ENCODE results near the gene PDE4D. TPM values are rescaled to one million over a fixed set of nuclear protein-coding genes. Genes with fewer than 3 reads are reported as not detected.

PDE4D gene
- total RNA-seq, 1 donor from 2014 or later, result 39.2 TPM

- TF ChIP-seq, protein P1, sequence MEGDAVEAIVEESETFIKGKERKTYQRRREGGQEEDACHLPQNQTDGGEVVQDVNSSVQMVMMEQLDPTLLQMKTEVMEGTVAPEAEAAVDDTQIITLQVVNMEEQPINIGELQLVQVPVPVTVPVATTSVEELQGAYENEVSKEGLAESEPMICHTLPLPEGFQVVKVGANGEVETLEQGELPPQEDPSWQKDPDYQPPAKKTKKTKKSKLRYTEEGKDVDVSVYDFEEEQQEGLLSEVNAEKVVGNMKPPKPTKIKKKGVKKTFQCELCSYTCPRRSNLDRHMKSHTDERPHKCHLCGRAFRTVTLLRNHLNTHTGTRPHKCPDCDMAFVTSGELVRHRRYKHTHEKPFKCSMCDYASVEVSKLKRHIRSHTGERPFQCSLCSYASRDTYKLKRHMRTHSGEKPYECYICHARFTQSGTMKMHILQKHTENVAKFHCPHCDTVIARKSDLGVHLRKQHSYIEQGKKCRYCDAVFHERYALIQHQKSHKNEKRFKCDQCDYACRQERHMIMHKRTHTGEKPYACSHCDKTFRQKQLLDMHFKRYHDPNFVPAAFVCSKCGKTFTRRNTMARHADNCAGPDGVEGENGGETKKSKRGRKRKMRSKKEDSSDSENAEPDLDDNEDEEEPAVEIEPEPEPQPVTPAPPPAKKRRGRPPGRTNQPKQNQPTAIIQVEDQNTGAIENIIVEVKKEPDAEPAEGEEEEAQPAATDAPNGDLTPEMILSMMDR (IDR thresholded peaks at IDR 0.05; ENCODE audit: insufficient read depth, low read length, poor library complexity, severe bottlenecking), result no peak
- DNase-seq (ENCODE audit: low read depth), result no peak
- H3K36me3 ChIP-seq (ENCODE audit: control insufficient read depth, insufficient read depth, low read length), result peaks cover 2% of the 10 kb centered on the region
- H3K27me3 ChIP-seq (ENCODE audit: control insufficient read depth, insufficient read depth, low read length), result no peaks in the 10 kb centered on the region
- no peak overlapping the region for H3K4me3 ChIP-seq (ENCODE audit: low read depth, low read length)
Observed at GRCh38 chr5:59021286-59021673, 872.2 kb downstream of the PDE4D start.

DNA sequence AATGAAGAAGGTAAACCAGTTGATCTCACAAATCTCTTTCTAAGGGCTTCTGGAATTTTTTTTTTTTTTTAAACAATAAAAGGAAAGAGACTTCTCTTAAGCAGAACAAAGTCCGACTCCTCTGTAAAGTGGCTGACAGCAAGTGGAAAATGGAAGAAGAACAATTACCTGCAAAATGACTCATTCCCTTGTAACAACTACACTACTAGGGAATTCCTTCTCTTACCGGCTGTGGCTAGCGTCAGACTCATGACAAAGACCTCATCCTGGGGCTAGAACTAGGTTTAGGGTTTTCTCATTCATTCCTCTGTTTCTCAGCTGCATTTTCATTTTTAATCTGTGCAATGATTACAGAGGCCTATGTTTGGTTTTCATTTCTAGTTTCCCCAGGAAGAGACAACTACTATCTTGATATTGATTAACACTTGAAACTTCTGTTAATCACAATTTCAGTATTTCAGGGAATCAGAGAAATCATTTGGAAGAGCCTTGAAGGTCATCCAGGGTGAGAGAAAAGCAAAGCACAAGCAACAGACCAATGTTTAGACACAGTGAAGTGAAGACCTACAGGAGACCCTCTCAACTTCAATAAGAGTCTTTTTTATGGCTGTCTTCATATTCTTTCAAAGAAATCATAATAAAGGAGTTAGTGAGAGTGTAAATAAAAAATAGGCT lies 872.8 kb downstream of the PDE4D start:
- H3K36me3 ChIP-seq (ENCODE audit: control insufficient read depth, insufficient read depth, low read length), result peaks cover 2% of the 10 kb centered on the region
- TF ChIP-seq, protein P1 (IDR thresholded peaks at IDR 0.05; ENCODE audit: insufficient read depth, low read length, poor library complexity, severe bottlenecking), result no peak
- no peak overlapping the region for H3K4me3 ChIP-seq (ENCODE audit: low read depth, low read length)
- peak; percentile 70 for DNase-seq (ENCODE audit: low read depth)
- H3K27me3 ChIP-seq (ENCODE audit: control insufficient read depth, insufficient read depth, low read length), result no peaks in the 10 kb centered on the region

GRCh38 chr5:59019078-59019477 lies 874.4 kb downstream of the PDE4D start:
- Histone ChIP-seq H3K36me3 (ENCODE audit: control insufficient read depth, insufficient read depth, low read length) (peaks cover 2% of the 10 kb centered on the region), H3K4me3 (ENCODE audit: low read depth, low read length) (no peak overlapping the region), H3K27me3 (ENCODE audit: control insufficient read depth, insufficient read depth, low read length) (no peaks in the 10 kb centered on the region)
- TF ChIP-seq, protein P1 (IDR thresholded peaks at IDR 0.05; ENCODE audit: insufficient read depth, low read length, poor library complexity, severe bottlenecking), result no peak
- no peak for DNase-seq (ENCODE audit: low read depth)

GRCh38 chr5:59016925-59017324 lies 876.6 kb downstream of the PDE4D start:
- H3K36me3 ChIP-seq (ENCODE audit: control insufficient read depth, insufficient read depth, low read length), result peaks cover 2% of the 10 kb centered on the region

GRCh38 chr5:59008816-59009473 lies 884.6 kb downstream of the PDE4D start:
- H3K27me3 ChIP-seq (ENCODE audit: control insufficient read depth, insufficient read depth, low read length), result no peaks in the 10 kb centered on the region
- no peak overlapping the region for H3K4me3 ChIP-seq (ENCODE audit: low read depth, low read length)
- H3K36me3 ChIP-seq (ENCODE audit: control insufficient read depth, insufficient read depth, low read length), result no peaks in the 10 kb centered on the region
- TF ChIP-seq, protein P1 (IDR thresholded peaks at IDR 0.05; ENCODE audit: insufficient read depth, low read length, poor library complexity, severe bottlenecking), result no peak
- no peak for DNase-seq (ENCODE audit: low read depth)

More at GRCh38 chr5:59016925-59017324, 876.6 kb downstream of the PDE4D start:
- Histone ChIP-seq H3K4me3 (ENCODE audit: low read depth, low read length) (no peak overlapping the region), H3K27me3 (ENCODE audit: control insufficient read depth, insufficient read depth, low read length) (no peaks in the 10 kb centered on the region)
- no peak for DNase-seq (ENCODE audit: low read depth)
- TF ChIP-seq, protein P1 (IDR thresholded peaks at IDR 0.05; ENCODE audit: insufficient read depth, low read length, poor library complexity, severe bottlenecking), result no peak

Measured in kidney epithelial cell (primary cell).